Measurements from ENCODE around the gene STX1A.
"Not testable (repeated sequence)": the region's sequence is repeated elsewhere in the genome, so short reads cannot be mapped to it uniquely, and the experiment has no call there.

Gene STX1A

DNA sequence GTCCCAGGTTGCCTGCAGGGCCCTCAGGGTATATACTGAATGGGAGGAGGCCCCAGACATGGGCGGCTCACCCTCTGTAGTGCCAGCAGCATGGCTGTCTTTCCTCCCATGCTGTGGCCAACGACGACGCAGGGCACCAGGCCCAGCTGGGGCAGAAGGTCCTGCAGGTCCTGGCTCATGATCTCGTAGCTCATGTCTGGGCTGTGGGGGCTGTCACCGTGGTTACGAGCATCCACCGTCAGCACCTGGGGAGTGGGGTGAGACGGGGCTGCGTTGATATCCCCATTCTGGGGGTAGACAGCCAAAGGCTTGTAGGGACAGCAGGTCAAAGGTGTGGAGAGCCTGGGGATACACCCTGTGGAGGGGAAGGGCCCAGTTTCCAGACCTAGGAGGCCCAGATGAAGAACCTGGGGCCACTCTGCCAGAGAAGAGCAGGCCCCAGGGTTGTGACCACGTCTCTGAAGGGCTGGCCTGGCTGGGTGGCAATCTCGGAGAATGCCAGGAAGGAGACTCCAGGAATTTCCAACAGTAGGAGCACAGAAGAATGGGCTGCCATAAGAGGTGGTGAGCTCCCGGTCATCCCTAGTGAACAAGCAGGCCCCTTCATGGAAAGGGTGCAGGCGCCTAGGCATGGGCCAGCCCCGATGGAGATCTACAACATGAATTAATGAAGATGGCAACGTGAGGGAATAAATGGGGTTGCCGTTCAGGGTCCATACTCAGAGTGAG is 18.2 kb upstream of the STX1A start:
- DNase-seq: peak in 2 of 58 donors; percentile 39 to 41

DNA sequence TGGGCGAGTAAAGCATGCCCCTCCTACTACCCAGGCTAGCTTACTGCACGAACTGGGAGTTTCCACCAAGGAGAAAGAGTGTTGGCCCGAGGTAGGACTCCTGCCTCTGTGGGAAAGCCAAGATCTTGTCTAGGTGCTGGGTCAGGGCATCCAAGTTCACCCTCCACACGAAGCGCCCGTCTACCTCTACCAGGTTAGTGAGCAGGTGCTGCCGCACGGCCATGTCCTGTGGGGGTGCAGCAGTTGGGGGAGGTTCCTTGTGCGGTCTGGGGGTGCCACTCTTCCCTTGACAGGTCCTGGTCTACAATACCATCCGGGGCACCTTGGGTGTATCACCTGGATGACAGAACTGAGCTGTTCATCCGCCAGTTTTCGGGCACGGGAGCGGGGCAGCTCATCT is 17.4 kb upstream of the STX1A start:
- DNase-seq: no peak

DNA sequence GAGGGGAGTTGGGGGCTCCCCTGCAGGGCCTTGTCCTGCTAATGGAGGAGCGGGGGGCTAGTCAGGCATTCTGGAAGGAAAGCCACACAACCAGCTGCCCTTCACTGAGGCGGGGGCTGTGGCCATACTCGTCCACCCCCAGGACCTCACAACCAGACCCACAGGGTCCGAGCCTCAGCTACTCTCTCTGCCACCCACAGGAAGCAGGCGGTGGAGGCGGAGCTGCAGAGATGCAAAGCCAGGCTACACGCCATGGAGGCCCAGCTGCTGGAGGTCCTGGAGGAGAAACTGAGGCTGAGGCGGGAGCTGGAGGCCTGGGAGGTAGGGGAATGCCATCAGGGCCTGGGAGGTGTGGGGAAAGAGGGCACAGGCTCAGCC is 16.0 kb upstream of the STX1A start:
- no peak for DNase-seq

DNA sequence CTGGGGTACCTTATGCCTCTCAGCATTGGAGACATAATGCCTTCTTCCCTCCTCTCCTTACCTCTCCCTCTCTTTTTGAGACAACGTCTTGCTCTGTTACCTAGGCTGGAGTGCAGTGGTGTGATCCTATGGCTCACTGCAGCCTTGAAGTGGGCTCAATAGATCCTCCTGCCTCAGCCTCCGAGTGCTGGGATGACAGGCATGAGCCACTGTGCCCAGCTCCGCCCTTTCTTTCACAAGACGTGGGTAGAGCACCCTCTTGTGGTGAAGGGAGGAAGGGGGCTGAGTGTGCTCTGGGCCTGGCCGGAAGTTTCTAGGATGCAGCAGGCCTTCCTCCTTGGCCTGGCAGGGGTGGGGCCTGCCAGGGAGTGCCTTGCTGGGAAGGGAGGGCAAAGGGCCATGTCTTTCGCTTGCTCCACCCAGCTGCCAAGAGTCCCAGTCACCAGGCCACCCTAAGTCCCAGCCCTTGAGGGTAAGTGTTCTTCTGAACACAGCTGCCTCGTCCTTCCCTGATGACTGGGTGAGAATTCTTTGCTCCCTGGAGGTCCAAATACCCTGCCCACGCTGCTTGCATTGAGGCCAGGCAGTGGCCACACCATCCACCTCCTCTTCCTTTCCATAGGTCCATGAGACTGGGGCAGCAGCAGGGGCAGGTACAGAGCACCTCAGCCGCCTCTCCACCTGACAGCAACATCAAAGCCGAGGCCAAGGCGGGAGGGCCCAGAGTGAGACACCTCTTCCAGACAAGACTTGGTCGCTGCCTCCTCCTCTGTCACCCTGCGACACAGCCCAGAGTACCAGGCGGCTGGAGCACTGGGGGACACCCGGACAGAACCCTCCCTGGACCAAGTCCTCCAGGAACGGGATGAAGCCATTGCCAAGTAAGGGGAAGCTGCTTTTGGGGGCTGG is 15.4 kb upstream of the STX1A start:
- peak in 25 of 58 donors; percentile 6 to 59 (median 23) for DNase-seq

DNA sequence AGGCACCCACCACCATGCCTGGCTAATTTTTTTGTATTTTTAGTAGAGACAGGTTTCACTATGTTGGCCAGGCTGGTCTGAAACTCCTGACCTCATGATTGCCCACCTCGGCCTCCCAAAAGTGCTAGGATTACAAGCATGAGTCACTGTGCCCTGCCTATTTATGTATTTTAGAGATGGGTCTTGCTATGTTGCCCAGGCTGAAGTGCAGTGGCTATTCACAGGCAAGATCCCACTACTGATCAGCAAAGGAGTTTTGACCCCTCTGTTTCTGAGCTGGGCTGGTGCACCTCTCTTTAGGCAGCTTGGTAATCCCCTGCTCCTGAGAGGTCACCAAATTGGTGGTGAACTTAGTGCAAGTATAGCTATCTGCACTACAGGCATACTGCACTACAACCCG is 12.9 kb upstream of the STX1A start:
- no peak for DNase-seq

DNA sequence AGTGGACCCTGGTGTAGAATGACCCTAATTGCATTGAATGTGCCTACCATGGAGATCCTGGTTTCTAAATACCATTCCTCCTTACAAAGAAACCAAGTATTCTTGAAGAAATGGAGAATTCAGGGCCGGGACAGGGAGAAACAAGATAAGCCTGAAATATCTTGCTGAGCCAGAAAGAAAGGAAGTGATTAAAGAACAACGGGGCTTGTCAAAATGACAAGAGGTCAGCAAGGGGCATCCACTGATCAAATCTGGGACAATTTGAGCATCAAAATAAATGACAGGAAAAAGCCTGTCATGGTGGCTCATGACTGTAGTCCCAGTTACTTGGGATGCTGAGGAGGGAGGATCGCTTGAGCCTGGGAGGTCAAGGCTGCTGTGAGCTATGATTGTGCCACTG is 11.0 kb upstream of the STX1A start:
- no peak for DNase-seq

DNA sequence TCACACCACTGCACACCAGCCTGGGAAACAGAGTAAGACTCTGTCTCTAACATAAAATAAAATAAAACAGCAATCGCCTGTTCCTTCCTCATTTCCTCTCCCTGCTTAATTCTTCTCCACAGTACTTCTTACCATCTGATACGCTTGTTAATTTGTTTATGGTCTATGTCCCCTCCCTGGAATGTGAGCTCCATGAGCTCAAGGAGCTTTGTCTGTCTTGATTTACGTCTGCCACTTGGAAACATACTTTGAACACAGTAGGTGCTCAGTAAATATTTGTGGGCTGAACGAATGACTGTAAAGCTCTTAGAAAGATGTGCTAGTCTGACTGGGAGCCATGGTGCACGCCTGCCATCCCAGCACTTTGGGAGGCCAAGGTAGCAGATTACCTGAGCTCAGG is 9.1 kb upstream of the STX1A start:
- DNase-seq: no peak

DNA sequence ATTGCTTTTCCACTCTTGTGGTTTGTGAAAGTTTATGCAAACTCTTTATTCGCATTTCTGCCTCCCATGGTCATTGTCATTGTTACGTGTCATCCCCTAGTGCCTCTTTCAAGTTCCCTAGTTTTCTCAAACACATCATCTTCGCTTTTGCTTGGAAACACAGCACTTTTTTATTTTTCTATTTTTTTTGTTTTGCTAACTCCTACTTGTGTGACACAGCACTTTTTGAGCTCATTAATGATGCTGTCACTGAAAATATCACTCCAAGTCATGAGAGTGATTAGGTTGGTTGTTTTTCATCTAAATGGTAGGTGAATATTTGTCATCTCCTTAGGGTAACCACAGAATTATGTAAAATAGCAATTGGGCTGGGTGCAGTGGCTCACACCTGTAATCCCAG is 8.5 kb upstream of the STX1A start:
- no peak for DNase-seq

DNA sequence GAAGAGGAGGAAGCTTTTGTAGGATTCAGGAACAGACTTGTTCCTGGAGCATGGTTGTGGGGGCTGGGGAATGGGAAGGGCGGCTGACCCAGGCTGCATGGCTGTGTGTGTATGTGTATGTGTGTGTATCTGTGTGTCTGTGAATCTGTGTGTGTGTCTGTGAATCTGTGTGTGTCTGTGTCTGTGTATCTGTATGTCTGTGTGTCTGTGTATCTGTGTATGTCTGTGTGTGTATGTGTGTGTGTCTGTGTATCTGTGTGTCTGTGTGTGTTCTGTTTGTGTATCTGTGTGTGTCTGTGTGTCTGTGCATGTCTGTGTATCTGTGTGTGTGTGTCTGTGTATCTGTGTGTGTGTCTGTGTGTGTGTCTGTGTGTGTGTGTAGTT is 6.6 kb upstream of the STX1A start:
- DNase-seq: no peak

DNA sequence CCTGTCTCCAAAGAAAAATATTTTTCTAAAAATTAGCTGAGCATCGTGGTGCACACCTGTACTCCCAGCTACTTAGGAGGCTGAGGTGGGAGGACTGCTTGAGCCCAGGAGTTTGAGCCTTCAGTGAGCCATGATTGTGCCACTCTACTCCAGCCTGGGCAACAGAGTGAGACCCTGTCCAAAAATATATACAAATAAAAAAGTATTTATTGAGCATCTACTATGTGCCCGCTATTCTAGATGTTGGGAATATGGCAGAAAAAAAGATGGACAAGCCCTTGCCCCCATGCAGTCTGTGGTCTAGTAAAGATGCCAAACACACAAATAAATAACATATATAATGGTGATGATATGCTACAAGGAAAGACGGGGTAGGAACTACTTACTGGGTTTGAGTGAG is 4.3 kb upstream of the STX1A start:
- DNase-seq: no peak

DNA sequence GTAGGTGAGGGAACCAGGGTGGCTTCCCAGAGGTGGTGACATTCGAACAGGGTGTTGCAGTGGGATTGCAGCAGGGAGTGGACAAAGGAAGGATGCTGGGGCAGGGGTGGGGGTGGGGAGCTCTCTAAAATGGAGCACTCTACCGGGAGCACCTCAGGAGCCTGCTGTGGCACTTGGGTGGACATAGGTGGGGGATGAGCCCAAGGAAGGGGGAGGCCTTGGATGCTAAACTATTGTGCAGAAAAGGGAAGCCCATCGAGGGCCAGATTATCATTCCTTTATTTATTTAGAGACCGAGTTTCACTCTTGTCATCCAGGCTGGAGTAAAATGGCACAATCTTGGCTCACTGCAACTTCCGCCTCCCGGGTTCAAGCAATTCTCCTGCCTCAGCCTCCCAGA is 3.3 kb upstream of the STX1A start:
- DNase-seq: no peak

DNA sequence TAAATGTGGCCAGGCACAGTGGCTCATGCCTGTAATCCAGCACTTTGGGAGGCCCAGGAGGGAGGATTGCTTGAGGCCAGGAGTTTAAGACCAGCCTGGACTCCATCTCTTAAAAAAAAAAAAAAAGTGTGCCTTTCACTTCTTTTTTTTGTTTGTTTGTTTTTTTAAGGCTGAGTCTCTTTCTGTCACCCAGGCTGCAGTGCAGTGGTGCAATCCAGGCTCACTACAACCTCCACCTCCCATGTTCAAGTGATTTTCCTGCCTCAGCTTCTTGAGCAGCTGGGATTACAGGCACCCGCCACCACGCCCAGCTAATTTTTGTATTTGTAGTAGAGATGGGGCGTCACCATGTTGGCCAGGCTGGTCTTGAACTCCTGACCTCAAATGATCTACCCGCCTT is 2.7 kb upstream of the STX1A start:
- DNase-seq: not testable (repeated sequence)

DNA sequence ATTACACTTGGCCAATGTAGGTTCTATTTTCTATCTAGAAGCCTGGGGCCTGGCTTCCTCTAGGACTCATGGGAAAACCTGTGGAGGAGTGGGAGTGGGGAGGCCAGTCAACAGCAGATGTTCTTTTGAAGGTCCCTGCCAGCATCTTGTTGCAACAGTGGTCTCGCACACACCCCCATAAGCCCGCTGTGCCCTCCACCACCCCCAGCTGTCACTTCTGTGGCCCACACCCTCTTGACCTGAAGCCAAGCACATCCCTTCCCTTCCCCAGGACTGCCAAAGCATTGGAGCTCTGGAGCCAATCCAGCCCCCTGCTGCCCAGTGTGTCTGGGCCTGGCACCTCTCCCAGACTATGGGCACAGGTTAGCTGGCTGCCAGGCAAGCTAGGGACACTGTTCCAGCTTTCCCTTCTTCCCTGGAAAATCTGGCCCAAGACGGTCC is 1.9 kb upstream of the STX1A start:
- DNase-seq: peak in 54 of 58 donors; percentile 21 to 89 (median 64)

DNA sequence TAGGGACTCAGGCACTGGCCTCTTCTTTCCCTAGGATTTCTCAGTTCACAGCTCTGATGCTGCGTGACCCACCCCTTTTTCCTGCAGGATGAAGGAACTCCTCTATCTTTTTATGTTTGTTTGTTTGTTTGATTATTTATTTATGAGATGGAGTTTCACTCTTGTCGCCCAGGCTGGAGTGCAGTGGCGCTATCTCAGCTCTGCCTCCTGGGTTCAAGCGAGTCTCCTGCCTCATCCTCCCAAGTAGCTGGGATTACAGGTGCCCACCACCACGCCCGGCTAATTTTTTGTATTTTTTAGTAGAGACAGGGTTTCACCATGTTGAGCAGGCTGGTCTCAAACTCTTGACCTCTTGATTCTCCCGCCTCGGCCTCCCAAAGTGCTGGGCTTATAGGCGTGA is 974 bp upstream of the STX1A start:
- DNase-seq: not testable (repeated sequence)

DNA sequence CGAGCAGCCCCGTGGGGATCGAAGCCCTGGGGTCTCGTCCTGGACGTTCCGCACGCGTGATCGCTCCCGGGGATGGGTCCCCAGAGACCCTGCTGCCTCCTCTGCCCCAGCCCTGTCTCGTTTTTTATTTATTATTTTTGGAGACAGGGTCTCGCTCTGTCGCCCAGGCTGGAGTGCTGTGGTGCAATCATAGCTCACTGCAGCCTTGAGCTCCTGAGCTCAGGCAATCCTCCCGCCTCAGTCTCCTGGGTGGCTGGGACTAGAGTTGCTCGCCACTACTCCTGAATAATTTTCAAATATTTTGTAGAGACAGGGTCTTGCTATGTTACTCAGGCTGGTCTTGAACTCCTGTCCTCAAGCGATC is 319 bp upstream of the STX1A start:
- no peak for DNase-seq

DNA sequence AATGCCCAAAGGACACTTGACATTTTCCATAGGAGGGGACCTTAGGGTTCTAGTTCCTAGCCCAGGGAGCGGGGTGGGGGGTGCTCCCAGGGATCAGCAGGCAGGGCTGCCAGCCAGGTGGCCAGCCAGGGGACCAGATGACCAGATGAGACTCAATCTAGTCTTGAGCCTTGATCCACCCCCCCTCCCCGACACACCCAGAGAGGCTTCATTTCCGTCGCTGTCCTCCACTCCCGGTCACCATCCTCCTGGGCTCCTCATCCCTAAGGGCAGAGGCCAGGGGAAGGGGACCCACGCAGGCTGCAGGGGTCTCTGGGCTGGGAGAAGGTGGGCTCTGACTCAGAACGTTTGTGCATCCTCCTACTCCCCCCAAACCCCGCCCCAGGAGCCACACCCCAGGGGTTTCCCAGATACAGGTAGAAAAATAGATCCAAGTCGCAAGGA is 1.0 kb downstream of the STX1A start:
- DNase-seq: no peak

DNA sequence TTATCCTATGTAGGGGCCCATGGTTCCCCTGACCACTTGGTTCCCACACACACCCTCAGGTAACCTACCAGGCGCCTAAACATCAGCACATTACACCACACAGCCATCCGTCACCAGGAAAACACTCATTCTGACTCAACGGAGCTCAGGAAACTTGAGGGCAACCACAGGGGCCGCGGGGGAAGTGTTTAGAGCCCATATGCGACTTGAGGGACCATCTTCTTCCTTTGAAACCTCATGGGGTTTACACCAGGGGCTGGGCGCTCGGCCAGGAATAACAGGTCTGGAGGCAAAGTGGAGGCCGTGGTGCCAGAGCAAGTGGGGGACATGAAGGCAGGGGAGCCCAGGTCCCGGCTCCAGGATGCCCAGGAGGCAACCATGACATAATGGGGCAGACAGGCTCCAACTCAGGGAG is 1.5 kb downstream of the STX1A start:
- DNase-seq: peak in 2 of 58 donors; percentile 3 to 19

DNA sequence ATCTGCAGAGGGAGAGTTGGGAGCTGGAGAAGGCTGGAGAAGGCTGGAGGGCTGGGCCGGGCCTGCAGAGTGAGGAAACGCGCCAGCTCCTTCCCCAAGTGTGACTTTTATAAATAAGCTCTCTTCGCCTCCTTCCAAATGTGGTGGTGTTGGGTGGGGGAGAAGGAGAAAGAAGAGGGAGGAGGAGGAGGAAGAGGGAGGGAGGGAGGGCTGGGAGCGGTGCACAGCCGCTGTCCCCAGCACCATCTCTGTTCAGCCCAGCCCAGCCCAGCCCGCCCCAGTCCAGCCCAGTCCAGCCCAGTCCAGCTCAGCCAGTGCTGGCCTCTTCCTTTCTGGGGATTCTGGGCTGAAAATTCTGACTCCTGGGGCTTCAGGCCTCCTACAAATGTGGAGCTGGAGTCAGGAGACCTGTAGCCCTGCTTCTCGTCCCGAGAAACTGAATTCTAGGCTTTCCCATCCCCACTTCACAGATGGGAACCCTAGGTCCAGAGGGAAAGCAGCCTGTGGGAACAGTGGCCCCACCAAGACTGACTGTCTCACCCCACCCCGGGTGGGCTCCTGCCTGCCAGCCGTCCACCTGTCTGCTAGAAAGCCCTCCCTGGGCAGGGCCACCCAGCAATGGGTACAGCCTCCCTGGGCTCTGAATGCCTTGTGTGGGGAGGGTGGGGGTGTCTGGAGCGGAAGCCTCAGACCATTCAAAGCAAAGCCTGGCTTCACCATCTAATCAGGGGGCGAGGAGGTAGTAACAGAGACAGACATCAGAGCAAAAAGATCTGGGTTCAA is 2.3 kb downstream of the STX1A start:
- DNase-seq: peak in 25 of 58 donors; percentile 4 to 63 (median 28)

DNA sequence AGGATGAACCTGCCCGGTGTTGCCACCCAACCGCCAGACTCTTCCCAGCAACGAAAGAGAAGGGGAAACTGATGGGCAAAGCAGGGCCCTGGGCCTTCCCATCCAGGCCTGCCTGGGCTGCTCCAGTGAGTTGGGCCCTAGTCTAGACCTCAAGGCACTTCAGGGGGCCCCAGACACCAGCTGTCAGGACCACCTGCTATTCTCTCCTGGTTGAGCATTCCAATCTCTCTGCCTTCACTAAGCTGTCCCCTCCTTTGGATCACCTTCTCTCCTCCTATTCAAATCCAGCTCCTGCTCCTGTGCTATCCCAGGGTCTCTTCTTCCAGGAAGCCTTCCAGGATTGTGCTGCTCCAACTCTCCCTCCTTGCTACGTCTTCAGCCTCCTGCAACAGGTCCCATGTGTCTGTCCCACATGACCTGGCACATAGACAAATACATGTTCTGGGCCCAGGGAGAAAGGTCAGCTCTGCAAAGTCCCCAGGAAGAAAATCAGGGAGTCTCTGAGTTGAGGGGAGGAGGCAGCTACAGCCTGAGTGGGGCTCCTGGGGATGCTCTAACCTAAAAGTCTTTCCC is 3.1 kb downstream of the STX1A start:
- peak in 1 of 58 donors; percentile 63 for DNase-seq

DNA sequence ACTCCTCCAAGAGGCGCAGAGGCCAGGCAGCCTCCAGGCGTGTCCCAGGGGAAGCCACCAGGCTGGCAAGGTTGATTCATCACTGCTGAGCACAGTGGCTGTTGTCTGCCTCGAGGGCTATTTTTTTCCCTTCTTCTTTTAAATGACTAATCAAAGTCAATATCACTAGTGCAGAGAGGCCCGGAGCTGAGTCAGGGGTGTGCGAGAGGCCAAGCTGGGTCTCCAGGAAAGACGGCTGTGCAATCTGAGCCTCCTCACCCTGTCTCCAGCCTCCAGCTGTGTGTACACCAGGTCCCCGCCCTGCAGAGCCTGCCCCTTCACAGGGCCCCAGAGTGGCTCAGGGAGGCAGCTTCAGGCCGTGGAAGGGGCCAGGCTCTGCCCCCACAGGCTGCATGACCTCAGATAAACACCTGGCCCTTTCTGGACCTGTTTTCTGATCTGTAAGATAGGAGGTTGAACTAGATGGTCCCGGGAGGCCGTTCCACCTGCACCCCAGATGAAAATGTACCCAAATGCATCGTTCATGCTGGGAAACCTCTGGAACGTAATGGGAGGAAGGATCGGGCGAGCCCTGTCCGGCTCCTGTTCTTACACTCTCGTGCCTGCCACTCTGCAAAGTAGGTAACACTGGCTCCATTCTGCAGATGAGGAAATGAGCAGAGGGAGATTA is 3.7 kb downstream of the STX1A start:
- peak in 1 of 58 donors; percentile 17 for DNase-seq

DNA sequence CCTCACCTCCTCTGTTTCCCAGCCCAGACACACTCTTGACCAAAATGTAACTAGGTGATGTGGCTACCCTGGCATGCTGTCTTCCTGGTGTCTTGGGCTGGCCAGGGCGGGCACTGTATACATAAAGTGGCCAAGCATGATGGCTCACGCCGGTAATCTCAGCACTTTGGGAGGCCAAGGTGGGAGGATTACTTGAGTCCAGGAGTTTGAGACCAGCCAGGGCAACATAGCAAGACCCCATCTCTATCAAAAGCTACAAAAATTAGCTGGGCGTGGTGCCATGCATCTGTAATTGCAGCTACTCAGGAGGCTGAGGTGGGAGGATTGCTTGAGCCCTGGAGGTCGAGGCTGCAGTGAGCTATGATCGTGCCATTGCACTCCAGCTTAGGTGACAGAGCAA is 6.2 kb downstream of the STX1A start:
- DNase-seq: not testable (repeated sequence)

All from anterior cingulate cortex (tissue), 58 donors.